Ishikawa (cell line): ENCODE data around the gene ANGPTL7.

Experiments used
- RAD21 ChIP-seq: IDR thresholded peaks from 2 replicates; pipeline ENCODE4 v1.6.1; 2012; ENCODE audit warnings: low read depth
- ZBTB7A ChIP-seq: IDR thresholded peaks from 2 replicates; pipeline ENCODE4 v1.6.1; 2012; ENCODE audit warnings: low read depth
- TF ChIP-seq, protein P1 (sequence below): IDR thresholded peaks from 2 replicates; pipeline ENCODE4 v1.6.1; 2012; ENCODE audit warnings: low read depth, mild to moderate bottlenecking

DNA sequence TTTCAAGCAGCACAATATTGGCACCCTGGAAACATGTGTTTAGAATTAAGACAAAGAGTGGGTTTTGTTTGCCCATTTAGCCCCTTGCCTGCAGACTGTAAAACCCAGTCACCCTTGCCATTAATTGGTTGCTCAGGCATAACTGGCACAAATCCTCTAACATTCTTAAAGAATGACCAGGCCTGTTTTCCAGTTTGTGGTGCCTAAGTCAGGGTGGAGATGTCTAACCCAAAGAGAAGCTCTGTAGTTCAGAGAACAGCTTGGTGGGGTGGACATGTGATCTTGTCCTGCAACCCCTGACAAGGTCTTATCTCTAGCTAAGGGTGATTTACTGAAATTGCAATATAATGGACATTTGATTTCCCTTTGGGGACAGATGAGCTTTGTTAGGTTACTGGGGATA lies 8.8 kb upstream of the ANGPTL7 start:
- TF ChIP-seq ZBTB7A = no peak
- TF ChIP-seq, protein P1, sequence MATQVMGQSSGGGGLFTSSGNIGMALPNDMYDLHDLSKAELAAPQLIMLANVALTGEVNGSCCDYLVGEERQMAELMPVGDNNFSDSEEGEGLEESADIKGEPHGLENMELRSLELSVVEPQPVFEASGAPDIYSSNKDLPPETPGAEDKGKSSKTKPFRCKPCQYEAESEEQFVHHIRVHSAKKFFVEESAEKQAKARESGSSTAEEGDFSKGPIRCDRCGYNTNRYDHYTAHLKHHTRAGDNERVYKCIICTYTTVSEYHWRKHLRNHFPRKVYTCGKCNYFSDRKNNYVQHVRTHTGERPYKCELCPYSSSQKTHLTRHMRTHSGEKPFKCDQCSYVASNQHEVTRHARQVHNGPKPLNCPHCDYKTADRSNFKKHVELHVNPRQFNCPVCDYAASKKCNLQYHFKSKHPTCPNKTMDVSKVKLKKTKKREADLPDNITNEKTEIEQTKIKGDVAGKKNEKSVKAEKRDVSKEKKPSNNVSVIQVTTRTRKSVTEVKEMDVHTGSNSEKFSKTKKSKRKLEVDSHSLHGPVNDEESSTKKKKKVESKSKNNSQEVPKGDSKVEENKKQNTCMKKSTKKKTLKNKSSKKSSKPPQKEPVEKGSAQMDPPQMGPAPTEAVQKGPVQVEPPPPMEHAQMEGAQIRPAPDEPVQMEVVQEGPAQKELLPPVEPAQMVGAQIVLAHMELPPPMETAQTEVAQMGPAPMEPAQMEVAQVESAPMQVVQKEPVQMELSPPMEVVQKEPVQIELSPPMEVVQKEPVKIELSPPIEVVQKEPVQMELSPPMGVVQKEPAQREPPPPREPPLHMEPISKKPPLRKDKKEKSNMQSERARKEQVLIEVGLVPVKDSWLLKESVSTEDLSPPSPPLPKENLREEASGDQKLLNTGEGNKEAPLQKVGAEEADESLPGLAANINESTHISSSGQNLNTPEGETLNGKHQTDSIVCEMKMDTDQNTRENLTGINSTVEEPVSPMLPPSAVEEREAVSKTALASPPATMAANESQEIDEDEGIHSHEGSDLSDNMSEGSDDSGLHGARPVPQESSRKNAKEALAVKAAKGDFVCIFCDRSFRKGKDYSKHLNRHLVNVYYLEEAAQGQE = no peak
- TF ChIP-seq RAD21 = no peak
